NCI-H2171 (cell line): ENCODE data around the gene SRRD.
"Not testable (repeated sequence)": the region's sequence is repeated elsewhere in the genome, so short reads cannot be mapped to it uniquely, and the experiment has no call there.

Experiments used
- DNase-seq: peaks from one replicate; lab custom pipeline; 2025; lab: John Stamatoyannopoulos, UW

SRRD gene

GRCh38 chr22:26522012-26522411 lies 38.3 kb downstream of the SRRD start:
- no peak for DNase-seq

GRCh38 chr22:26522592-26522991 lies 38.9 kb downstream of the SRRD start:
- DNase-seq, result no peak

GRCh38 chr22:26524870-26525269 lies 41.2 kb downstream of the SRRD start:
- no peak for DNase-seq

GRCh38 chr22:26525946-26526564 lies 42.4 kb downstream of the SRRD start:
- no peak for DNase-seq

- no peak for DNase-seq
These were observed 43.5 kb downstream of the SRRD start for GRCh38 chr22:26527167-26527566.

- DNase-seq, result no peak
These were observed 44.1 kb downstream of the SRRD start for GRCh38 chr22:26527574-26528465.

GRCh38 chr22:26528518-26528917 lies 44.8 kb downstream of the SRRD start:
- DNase-seq, result not testable (repeated sequence)

GRCh38 chr22:26529345-26529744 lies 45.7 kb downstream of the SRRD start:
- no peak for DNase-seq

GRCh38 chr22:26534171-26534855 lies 50.6 kb downstream of the SRRD start:
- no peak for DNase-seq

GRCh38 chr22:26534874-26535602 lies 51.4 kb downstream of the SRRD start:
- DNase-seq, result no peak

GRCh38 chr22:26535603-26535908 lies 51.9 kb downstream of the SRRD start:
- no peak for DNase-seq

- DNase-seq, result no peak
These were observed 52.5 kb downstream of the SRRD start for GRCh38 chr22:26536056-26536761.

- DNase-seq, result no peak
These were observed 53.1 kb downstream of the SRRD start for GRCh38 chr22:26536762-26537134.

GRCh38 chr22:26540119-26540518 lies 56.4 kb downstream of the SRRD start:
- DNase-seq, result no peak

- no peak for DNase-seq
These were observed 57.6 kb downstream of the SRRD start for GRCh38 chr22:26541167-26541819.

GRCh38 chr22:26542831-26543230 lies 59.2 kb downstream of the SRRD start:
- no peak for DNase-seq
